Frontal cortex (tissue), 4 donors: ENCODE data around the gene SORBS2. TPM values are rescaled to one million over a fixed set of nuclear protein-coding genes. Genes with fewer than 3 reads are reported as not detected.

Source experiments
- DNase-seq, 2 donors: peaks; one replicate each; pipeline ENCODE4 v3.0.0; 2012; ENCODE audit warnings: low spot score in 2 of 2
- FAIRE-seq: peaks from 2 replicates; lab custom pipeline; 2012; peaks lifted over from hg19 to GRCh38; lab: Jason Lieb, UNC
- total RNA-seq: library from RNA; depleted of rRNA; stranded (reverse); fragments of >200 nt; gene quantifications from one replicate; pipeline ENCODE4 v1.2.3, GENCODE V29; 2014
- donor health status: control.
- donor health status: control.
- donor health status: control.

SORBS2 gene
- total RNA-seq, 1 donor from 2014 or later: 46.9 TPM

DNA sequence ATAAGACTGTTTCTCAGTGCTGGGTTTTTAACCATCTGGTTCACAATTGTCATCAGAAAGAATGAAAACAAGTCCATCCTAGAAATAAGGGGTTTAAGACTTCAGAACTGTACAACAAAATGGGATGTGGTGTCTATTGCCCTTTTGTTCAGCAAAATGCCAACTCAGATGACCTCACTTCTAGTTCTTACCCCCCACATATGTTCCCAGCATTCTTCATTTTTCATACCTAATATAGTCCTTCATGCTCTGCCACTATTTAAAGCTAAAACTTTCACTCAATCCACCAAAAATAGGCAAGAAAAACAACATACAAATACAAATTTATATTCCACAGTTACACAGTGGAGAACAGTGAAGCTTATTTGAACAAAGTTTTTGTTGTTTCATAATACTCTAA is 111.4 kb downstream of the SORBS2 start:
- DNase-seq (no peak), FAIRE-seq (no peak)

- FAIRE-seq: no peak
- DNase-seq: no peak
These were observed 111.9 kb downstream of the SORBS2 start for GRCh38 chr4:185700048-185700447.

GRCh38 chr4:185697488-185697887 is 114.5 kb downstream of the SORBS2 start:
- DNase-seq (no peak), FAIRE-seq (no peak)

- FAIRE-seq: no peak
- DNase-seq: no peak
These were observed 116.3 kb downstream of the SORBS2 start for GRCh38 chr4:185695743-185696142.

DNA sequence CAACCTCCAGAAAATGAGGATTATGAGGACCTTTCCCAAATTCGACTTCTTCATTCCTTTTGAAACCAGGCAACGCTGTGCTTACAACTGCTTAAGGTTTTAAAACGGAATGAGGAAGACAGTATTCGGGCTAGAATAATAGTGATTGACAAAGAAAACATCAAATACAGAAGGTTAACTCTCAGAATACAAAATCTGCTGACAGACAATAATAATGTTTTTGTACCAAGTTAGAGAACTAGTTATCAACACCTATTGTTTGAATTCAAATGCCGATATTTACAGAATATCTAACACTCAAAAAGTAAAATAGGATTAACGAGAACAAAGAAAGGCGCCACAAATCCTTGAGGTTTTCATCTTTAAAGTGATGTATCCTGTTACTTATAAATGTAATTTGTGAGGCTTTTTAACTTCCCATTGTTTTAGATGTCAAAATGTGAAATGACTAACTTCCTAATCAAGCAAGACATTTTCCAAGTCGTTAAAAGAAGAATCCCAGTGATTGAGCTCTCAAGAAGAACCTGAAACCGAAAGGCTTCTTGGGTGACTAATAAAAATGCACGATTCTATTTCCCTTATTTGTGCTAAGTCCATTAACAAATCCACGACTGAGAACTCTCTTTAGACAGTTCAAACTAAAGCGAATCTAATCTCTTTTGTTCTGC is 118.3 kb downstream of the SORBS2 start:
- FAIRE-seq (no peak), DNase-seq (no peak)

DNA sequence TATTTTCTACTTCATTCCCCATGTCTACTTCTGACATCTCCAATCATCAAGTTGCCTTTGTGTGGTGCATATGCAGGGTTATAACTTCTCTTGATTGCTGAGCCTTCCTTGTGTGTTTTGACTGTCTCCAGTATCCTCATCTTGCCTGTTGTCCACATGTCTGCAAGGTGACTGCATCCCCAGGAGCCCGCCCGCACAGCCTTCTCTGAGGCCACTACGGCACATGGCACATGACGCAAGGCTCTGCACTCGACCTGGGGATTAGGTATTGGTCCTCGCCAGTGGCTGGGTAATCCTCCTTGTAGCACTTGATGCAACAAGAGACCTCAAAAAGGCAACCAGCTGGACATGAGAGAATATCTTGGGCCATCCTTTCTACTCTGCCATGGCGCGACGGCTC is 122.6 kb downstream of the SORBS2 start:
- FAIRE-seq (no peak), DNase-seq (no peak)

DNA sequence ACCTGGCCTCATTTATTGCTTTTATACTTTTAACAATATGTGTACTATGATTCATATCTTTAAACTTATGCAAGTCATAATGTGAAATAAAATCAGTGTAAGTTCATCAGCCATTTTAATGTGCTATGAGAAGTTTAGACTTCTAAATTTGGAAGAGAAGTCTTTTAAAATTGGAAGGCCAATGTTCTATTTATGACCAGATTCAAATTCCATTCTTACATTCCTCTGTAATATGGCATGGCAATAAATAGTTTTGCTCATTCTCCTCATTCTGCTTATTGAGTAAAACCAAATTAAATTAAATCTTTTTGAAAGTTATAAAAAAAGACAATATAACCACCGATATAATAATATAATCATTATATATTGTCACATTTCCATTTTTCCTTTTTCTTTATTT is 126.2 kb downstream of the SORBS2 start:
- FAIRE-seq (no peak), DNase-seq (no peak)

DNA sequence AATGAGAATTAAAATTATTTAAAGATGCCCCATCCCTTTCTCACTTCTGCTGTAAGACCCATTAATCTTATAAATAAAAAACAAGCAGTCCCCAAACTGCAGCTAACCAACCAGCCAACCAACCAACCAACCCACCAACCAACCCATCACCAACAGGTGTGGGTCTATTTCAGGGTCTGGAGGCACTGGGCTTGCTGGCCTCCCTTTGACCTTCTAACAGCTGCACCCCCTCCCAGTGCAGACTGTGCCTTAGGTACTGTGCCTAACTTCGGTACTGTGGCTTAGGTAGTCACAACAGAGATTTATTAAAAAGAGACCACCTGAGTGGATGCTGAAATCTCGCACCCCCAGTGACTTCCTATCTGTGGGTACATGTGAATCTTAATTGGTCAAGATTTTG is 128.1 kb downstream of the SORBS2 start:
- FAIRE-seq (no peak), DNase-seq (no peak)

DNA sequence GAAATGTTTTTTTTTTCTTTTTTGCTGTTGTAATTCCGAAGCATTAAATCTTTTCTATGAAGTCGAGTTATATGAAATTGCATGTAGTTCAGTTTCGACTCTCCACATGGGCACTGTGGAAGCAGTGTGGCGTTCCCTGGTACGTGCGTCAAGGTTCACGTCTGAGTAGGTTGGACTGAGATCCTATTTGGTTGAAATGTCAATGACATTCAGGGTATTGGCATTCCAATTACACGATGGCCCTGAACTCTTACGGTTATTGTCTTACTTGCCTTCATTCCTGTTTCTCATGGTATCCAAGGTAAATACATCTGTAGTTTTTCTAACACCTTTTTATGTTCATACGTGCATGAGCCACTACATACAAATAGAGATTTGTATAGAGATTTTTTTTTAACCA is 128.8 kb downstream of the SORBS2 start:
- FAIRE-seq (no peak), DNase-seq (no peak)

GRCh38 chr4:185682236-185682635 is 129.8 kb downstream of the SORBS2 start:
- FAIRE-seq: no peak
- DNase-seq: no peak

GRCh38 chr4:185681604-185682003 is 130.4 kb downstream of the SORBS2 start:
- DNase-seq (no peak), FAIRE-seq (no peak)

GRCh38 chr4:185680617-185681016 is 131.4 kb downstream of the SORBS2 start:
- DNase-seq: no peak
- FAIRE-seq: no peak

GRCh38 chr4:185679523-185679922 is 132.5 kb downstream of the SORBS2 start:
- FAIRE-seq (no peak), DNase-seq (no peak)

GRCh38 chr4:185677637-185678314 is 134.2 kb downstream of the SORBS2 start:
- DNase-seq (no peak), FAIRE-seq (no peak)

GRCh38 chr4:185672618-185673017 is 139.4 kb downstream of the SORBS2 start:
- DNase-seq: no peak
- FAIRE-seq: no peak

GRCh38 chr4:185672151-185672550 is 139.8 kb downstream of the SORBS2 start:
- no peak for FAIRE-seq

DNA sequence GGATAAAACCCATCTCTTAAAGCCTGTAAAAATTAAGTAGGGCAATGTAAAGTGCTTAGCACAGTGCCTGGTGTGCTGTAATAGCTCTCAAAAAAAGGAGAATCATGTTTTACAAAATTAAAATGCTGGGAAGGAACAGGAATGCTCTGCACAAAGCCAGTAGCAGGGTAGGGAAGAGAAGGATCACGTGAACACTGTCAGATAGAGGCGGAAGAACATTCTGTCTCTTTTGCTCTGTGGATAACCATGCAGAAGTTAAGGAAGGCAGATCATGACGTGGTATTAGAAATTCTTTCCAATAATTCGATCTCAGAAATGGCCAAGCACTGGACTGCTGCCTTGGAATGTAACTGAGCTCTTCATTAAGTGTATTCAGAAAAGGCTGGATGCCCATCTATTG is 140.5 kb downstream of the SORBS2 start:
- no peak for DNase-seq
- FAIRE-seq: no peak

More at GRCh38 chr4:185672151-185672550, 139.8 kb downstream of the SORBS2 start:
- no peak for DNase-seq

DNA sequence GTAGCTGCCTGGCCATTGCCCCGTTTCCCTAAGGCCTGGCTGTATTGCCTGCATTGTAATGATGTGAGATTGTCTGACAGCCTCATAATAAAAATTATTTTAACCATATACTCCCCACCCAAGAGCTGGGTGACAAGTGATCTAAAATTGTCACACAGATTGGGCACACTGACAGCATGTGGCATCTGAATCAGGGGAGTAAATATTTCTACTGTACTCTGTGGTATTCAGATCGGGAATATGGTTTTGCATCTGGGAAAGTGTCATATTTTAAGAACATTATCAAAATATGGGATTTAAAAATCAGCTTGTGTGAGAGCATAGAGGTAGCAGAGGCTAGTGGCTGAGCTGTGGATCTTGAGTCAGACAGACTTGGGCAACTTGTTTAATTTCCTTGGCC is 140.9 kb downstream of the SORBS2 start:
- DNase-seq (no peak), FAIRE-seq (no peak)

DNA sequence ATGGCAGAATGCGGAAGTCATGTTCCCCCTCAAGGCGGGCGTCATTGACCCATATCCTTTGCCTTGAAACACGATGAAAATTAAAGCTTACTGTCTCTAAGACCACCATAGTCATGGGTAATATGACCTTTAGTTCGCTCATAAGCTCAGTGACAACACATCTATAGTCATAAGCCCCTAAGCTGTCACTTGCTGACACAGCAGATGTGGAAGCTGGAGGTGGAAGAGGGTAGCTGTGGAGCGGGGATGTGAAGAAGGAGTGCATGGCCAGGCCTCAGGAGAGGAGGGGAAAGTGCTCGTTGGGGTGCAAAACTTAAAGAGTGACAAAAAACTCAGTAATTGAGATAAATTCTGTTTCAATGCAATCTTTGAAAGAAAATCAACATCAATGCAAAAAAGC is 142.7 kb downstream of the SORBS2 start:
- FAIRE-seq (no peak), DNase-seq (no peak)

- DNase-seq: no peak
- no peak for FAIRE-seq
These were observed 145.8 kb downstream of the SORBS2 start for GRCh38 chr4:185666156-185666555.

DNA sequence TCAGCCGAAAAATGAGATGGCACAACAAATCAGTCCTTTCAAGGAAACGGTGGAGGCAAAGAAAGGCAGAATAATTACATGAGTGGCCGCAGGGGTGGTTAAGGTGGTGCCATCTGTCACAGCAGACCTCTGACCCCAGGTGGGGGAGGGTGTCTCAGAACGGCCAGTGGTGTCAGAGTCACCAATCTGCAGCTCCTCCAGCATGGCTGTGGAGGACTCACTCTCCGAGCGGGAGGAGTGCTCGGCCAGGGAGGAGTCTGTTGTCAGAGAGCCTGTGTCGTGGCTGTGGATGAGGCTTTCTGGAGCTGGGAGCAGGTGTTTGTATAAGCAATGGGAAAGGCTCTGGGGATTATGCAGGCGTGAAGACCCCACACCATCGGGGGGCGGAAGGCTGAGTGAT is 146.3 kb downstream of the SORBS2 start:
- DNase-seq (no peak), FAIRE-seq (no peak)

- DNase-seq: no peak
- no peak for FAIRE-seq
These were observed 147.5 kb downstream of the SORBS2 start for GRCh38 chr4:185664481-185664880.
